ENCODE results near the gene PEX12.
A peak's percentile ranks its signal among the peaks of the same experiment; 100 is the strongest.
"Not testable (repeated sequence)": the region's sequence is repeated elsewhere in the genome, so short reads cannot be mapped to it uniquely, and the experiment has no call there.

PEX12 gene

GRCh38 chr17:35612924-35613521 is 34.7 kb upstream of the PEX12 start:
- H3K4me3 ChIP-seq (ENCODE audit: low read depth, low read length) = no peak overlapping the region
- peak; percentile 3 for DNase-seq (ENCODE audit: low read depth)
- TF ChIP-seq CTCF (IDR thresholded peaks at IDR 0.05; ENCODE audit: low read depth, low read length, missing control alignments) = peak; percentile 49

GRCh38 chr17:35610746-35611145 is 32.4 kb upstream of the PEX12 start:
- not testable (repeated sequence) for DNase-seq (ENCODE audit: low read depth); H3K4me3 ChIP-seq (ENCODE audit: low read depth, low read length)

GRCh38 chr17:35609831-35610230 is 31.5 kb upstream of the PEX12 start:
- no peak overlapping the region for H3K4me3 ChIP-seq (ENCODE audit: low read depth, low read length)
- no peak for DNase-seq (ENCODE audit: low read depth)
- TF ChIP-seq CTCF (IDR thresholded peaks at IDR 0.05; ENCODE audit: low read depth, low read length, missing control alignments) = no peak

- no peak overlapping the region for H3K4me3 ChIP-seq (ENCODE audit: low read depth, low read length)
- no peak for TF ChIP-seq CTCF (IDR thresholded peaks at IDR 0.05; ENCODE audit: low read depth, low read length, missing control alignments)
- DNase-seq (ENCODE audit: low read depth) = no peak
Measured at GRCh38 chr17:35607239-35607847, 29.0 kb upstream of the PEX12 start.

- no peak for DNase-seq (ENCODE audit: low read depth)
- no peak for TF ChIP-seq CTCF (IDR thresholded peaks at IDR 0.05; ENCODE audit: low read depth, low read length, missing control alignments)
- H3K4me3 ChIP-seq (ENCODE audit: low read depth, low read length) = no peak overlapping the region
Measured at GRCh38 chr17:35605678-35606077, 27.3 kb upstream of the PEX12 start.

GRCh38 chr17:35603674-35604073 is 25.3 kb upstream of the PEX12 start:
- H3K4me3 ChIP-seq (ENCODE audit: low read depth, low read length) = no peak overlapping the region
- TF ChIP-seq CTCF (IDR thresholded peaks at IDR 0.05; ENCODE audit: low read depth, low read length, missing control alignments) = no peak

GRCh38 chr17:35597604-35598003 is 19.2 kb upstream of the PEX12 start:
- no peak for TF ChIP-seq CTCF (IDR thresholded peaks at IDR 0.05; ENCODE audit: low read depth, low read length, missing control alignments)
- DNase-seq (ENCODE audit: low read depth) = no peak
- H3K4me3 ChIP-seq (ENCODE audit: low read depth, low read length) = no peak overlapping the region

More at GRCh38 chr17:35603674-35604073, 25.3 kb upstream of the PEX12 start:
- DNase-seq (ENCODE audit: low read depth) = no peak
